NCI-H128 (cell line): ENCODE measurements around the gene VASH2.
"Not testable (repeated sequence)": the region's sequence is repeated elsewhere in the genome, so short reads cannot be mapped to it uniquely, and the experiment has no call there.

Source experiments
- DNase-seq: peaks from one replicate; lab custom pipeline; 2025; ENCODE audit not compliant: unreplicated experiment; lab: John Stamatoyannopoulos, UW

The VASH2 gene

GRCh38 chr1:212950243-212951125 lies at the start of gene VASH2:
TSS of gene VASH2 (plus strand) at chr1:212950541. CDS start at chr1:212951543, 1,002 bp downstream.
- peak; percentile 89 for DNase-seq

- no peak for DNase-seq
Observed at GRCh38 chr1:212901290-212901689, 49.1 kb upstream of the VASH2 start.

GRCh38 chr1:212902054-212902453 lies 48.3 kb upstream of the VASH2 start:
- no peak for DNase-seq

GRCh38 chr1:212903664-212904063 lies 46.7 kb upstream of the VASH2 start:
- DNase-seq, result no peak

DNA sequence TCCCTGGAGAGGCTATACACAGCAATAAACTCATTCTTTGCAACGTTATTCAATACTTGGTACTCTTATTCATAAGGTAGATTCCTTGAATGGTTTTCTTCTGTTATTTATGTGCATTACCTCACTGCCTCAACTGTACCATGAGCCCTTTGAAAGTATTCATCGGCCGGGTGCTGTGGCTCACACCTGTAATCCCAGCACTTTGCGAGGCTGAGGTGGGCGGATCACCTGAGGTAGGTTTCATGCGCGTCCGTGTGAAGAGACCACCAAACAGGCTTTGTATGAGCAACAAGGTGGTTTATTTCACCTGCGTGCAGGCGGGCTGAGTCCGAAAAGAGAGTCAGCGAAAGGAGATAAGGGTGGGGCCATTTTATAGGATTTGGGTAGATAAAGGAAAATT lies 42.3 kb upstream of the VASH2 start:
- DNase-seq, result not testable (repeated sequence)

DNA sequence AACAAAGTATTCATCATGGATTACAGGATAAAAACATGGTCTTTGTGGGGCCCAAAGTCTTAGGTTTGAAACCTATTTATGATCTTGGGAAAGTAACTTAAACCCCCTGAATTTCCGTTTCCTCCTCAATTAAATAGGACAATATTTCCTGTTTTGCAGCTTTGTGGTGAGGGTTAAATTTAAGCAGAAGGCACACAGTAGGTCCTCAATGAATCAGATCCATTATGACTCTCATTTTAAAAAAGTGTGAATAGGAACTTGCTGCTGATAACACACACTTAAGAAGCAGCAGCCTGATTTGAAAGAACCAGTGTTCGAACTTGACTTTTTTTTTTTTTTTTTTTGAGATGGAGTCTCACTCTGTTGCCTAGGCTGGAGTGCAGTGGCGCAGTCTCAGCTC lies 41.4 kb upstream of the VASH2 start:
- no peak for DNase-seq

- DNase-seq, result no peak
Observed at GRCh38 chr1:212909652-212910063, 40.7 kb upstream of the VASH2 start.

DNA sequence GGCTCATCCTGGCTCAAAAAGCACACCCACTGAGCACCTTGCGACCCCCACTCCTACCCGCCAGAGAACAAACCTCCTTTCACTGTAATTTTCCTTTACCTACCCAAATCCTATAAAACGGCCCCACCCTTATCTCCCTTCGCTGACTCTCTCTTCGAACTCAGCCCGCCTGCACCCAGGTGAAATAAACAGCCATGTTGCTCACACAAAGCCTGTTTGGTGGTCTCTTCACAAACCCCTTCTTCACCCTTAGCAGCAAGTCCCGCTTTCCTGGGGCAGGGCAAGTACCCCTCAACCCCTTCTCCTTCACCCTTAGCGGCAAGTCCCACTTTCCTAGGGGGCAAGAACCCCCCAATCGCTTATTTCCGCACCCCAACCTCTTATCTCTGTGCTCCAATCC lies 40.1 kb upstream of the VASH2 start:
- DNase-seq, result not testable (repeated sequence)

- DNase-seq, result not testable (repeated sequence)
Observed at GRCh38 chr1:212913638-212914037, 36.7 kb upstream of the VASH2 start.

DNA sequence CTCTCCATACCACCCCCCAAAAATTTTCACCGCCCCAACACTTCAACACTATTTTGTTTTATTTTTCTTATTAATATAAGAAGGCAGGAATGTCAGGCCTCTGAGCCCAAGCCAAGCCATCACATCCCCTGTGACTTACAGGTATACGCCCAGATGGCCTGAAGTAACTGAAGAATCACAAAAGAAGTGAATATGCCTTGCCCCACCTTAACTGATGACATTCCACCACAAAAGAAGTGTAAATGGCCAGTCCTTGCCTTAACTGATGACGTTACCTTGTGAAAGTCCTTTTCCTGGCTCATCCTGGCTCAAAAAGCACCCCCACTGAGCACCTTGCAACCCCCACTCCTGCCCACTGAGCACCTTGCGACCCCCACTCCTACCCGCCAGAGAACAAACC lies 36.2 kb upstream of the VASH2 start:
- not testable (repeated sequence) for DNase-seq

GRCh38 chr1:212914789-212915188 lies 35.6 kb upstream of the VASH2 start:
- DNase-seq, result no peak

GRCh38 chr1:212915245-212916091 lies 34.9 kb upstream of the VASH2 start:
- no peak for DNase-seq

- no peak for DNase-seq
Observed at GRCh38 chr1:212916481-212917133, 33.7 kb upstream of the VASH2 start.

GRCh38 chr1:212917134-212917485 lies 33.2 kb upstream of the VASH2 start:
- no peak for DNase-seq

- no peak for DNase-seq
Observed at GRCh38 chr1:212917858-212918257, 32.5 kb upstream of the VASH2 start.

- no peak for DNase-seq
Observed at GRCh38 chr1:212918824-212919223, 31.5 kb upstream of the VASH2 start.

DNA sequence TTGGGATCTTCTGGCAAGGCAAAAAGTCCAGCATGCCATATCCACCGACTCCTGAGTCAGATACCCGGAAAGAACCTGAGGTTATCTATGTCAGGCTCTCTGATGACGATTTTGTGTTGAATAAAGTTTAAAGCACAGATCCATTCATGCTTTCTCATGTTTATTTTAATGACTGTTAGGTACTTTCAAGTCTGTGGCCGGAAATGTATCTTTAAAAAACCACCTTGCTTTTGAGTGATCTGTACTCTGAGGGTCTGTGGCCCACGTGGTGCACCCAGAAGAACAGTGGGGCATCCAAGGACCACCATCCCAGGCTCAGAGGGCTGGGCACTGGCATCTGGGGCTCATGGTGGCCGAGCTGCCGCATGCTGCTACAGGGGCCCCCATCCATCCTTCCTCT lies 30.1 kb upstream of the VASH2 start:
- no peak for DNase-seq

GRCh38 chr1:212920896-212921295 lies 29.4 kb upstream of the VASH2 start:
- DNase-seq, result no peak

- no peak for DNase-seq
Observed at GRCh38 chr1:212922016-212922415, 28.3 kb upstream of the VASH2 start.

DNA sequence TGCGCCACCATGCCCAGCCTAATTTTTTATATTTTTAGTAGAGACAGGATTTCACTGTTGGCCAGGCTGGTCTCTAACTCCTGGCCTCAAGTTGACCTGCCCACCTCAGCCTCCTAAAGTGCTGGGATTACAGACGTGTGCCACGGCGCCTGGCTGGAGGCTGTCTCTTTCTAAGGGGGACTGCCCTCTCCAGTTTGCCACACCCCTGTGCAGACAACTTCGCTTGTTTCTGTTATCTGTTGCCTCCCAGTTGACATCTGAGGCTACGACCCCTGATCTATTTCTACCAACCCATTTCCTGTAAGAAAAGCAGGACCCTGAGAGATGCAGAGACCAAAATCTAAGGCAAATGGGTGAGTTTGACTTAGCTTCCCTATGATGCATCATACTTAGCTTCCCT lies 24.0 kb upstream of the VASH2 start:
- DNase-seq, result no peak
